Psoas muscle (tissue), 8 donors: Measurements from ENCODE around the gene COMTD1. TPM values are rescaled to one million over a fixed set of nuclear protein-coding genes. Genes with fewer than 3 reads are reported as not detected.
"Not testable (repeated sequence)": the region's sequence is repeated elsewhere in the genome, so short reads cannot be mapped to it uniquely, and the experiment has no call there.

Experiments
- ATAC-seq, 4 donors: fragments of 200-7000 bp; cut with Tn5 transposase; one replicate each; pipeline ENCODE4 v1.9.1; 2020; ENCODE audit warnings: moderate library complexity in 3 of 4, mild to moderate bottlenecking in 2 of 4
- DNase-seq, 2 donors: peaks; one replicate each; pipeline ENCODE4 v3.0.0-alpha.2; 2020
- H3K27ac ChIP-seq: fragments of 200-600 bp; one replicate; pipeline ENCODE4 v1.8.0; 2022
- H3K27me3 ChIP-seq, 3 donors: fragments of 200-600 bp in 1 of 3; one replicate each; pipeline versions ENCODE4 v1.6.1 to v1.8.0; 2013 to 2022; ENCODE audit warnings: low read length in 2 of 3, mild to moderate bottlenecking in 2 of 3, moderate library complexity in 1 of 3; ENCODE audit not compliant: insufficient read depth in 3 of 3
- H3K36me3 ChIP-seq, 2 donors: fragments of 200-600 bp in 1 of 2; one replicate each; pipeline versions ENCODE4 v1.6.1 to v1.8.0; 2013 to 2022; ENCODE audit warnings: low read depth in 1 of 2, mild to moderate bottlenecking in 1 of 2, moderate library complexity in 1 of 2; ENCODE audit not compliant: insufficient read depth in 1 of 2
- H3K4me1 ChIP-seq: fragments of 200-600 bp; one replicate; pipeline ENCODE4 v1.8.0; 2022
- H3K4me3 ChIP-seq: fragments of 200-600 bp; one replicate; pipeline ENCODE4 v1.8.0; 2022; ENCODE audit warnings: mild to moderate bottlenecking
- H3K9me3 ChIP-seq: fragments of 200-600 bp; one replicate; pipeline ENCODE4 v1.8.0; 2022
- WGBS, 3 donors: extraction: QIAGEN DNeasy Blood & Tissue Kit; methylation state at CpG; one replicate each; pipeline versions ENCODE4 v1.1.6 to v1.1.7; 2013; 5-methylcytosine and 5-hydroxymethylcytosine counted together
- intact Hi-C, 2 donors: fragments of 100-400 bp; cut with DNase I; formaldehyde crosslinking; loops; one replicate each; pipeline versions ENCODE4 v1.11.0 to v1.14.2; 2022
- polyA plus RNA-seq, 3 donors: library from polyadenylated mRNA; stranded (reverse); fragments of 200-250 nt; gene quantifications; one replicate each; pipeline ENCODE4 v1.2.3, GENCODE V29; 2013
- total RNA-seq, 4 donors: library from RNA; stranded (reverse); fragmentation: NEBNext Ultra II Directional in 2 of 4; extraction: Animal tissue kit (Norgen Biotek cat#: 25700) in 2 of 4; gene quantifications; one replicate each; pipeline versions ENCODE4 v1.2.1 to v1.2.4, GENCODE V29; 2021 to 2023
- TF ChIP-seq, protein P1 (sequence below): fragments of 200-600 bp; IDR thresholded peaks from one replicate; pipeline ENCODE4 v1.8.0; 2022; ENCODE audit warnings: antibody characterized with exemption
- donor health status: healthy with polysubstance abuse.
- donor health status: DM: no; HTN: no; CAD: no; lungs with moderate emphysema.
- donor health status: Bipolar disorder and iron deficiency.
- donor health status: healthy.
- donor health status: DM: yes; HTN: yes; CAD: no.
- donor health status: DM: no; HTN: no; CAD: no.
- donor health status: DM: no; HTN: no; CAD: no.
- donor health status: DM: yes; HTN: yes; CAD: no.

Gene COMTD1
- total and polyA plus RNA-seq, 7 donors, result 5.8 to 54.7 (median 24.0) TPM

DNA sequence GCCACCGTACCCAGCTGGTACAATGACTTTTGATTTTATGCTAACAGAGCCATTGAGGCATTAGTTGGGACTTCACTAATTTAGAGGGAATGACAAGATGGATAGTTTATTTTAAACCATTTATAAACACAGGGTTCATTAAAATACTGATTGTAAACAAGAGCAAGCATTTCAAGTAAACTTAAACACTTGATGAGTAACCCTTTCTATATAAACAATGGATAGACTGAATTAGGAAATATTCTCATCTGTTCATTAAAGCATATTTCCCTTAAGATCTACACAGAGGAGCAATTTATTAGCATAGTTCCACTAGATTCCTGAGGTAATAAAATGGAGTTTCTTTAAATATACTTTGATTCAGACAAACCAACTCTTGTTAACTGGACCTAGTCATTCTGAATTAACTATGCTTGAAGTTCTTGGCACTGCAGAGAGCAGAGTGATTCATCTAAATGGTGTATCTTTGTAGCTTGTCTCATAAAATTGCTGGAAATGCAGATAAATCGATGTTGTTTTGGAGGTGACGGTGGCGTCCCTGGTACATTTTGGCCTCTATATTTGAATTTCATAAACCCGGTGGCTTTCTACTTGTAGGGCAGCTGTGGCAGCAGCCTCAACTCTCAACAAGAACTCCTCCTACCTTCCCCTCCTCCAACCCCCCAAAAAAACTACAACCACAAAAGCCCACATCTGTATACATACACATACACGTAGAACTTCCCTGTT, 40.6 kb downstream of the COMTD1 start:
- ATAC-seq (no peak), DNase-seq (no peak)
- H3K27me3 ChIP-seq, result no peaks in the 10 kb centered on the region
- no peaks in the 10 kb centered on the region for H3K9me3 ChIP-seq
- TF ChIP-seq, protein P1, sequence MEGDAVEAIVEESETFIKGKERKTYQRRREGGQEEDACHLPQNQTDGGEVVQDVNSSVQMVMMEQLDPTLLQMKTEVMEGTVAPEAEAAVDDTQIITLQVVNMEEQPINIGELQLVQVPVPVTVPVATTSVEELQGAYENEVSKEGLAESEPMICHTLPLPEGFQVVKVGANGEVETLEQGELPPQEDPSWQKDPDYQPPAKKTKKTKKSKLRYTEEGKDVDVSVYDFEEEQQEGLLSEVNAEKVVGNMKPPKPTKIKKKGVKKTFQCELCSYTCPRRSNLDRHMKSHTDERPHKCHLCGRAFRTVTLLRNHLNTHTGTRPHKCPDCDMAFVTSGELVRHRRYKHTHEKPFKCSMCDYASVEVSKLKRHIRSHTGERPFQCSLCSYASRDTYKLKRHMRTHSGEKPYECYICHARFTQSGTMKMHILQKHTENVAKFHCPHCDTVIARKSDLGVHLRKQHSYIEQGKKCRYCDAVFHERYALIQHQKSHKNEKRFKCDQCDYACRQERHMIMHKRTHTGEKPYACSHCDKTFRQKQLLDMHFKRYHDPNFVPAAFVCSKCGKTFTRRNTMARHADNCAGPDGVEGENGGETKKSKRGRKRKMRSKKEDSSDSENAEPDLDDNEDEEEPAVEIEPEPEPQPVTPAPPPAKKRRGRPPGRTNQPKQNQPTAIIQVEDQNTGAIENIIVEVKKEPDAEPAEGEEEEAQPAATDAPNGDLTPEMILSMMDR, result no peak
- no peaks in the 10 kb centered on the region for H3K36me3 ChIP-seq
- intact Hi-C loops, result no loop called here
- no peak overlapping the region for H3K4me3 ChIP-seq
- H3K27ac ChIP-seq, result no peak overlapping the region
- peaks cover 3% of the 10 kb centered on the region for H3K4me1 ChIP-seq
- WGBS, 3 donors, result 80 to 89% (median 83%) methylated on average over 6 of the region's 6 CpGs

DNA sequence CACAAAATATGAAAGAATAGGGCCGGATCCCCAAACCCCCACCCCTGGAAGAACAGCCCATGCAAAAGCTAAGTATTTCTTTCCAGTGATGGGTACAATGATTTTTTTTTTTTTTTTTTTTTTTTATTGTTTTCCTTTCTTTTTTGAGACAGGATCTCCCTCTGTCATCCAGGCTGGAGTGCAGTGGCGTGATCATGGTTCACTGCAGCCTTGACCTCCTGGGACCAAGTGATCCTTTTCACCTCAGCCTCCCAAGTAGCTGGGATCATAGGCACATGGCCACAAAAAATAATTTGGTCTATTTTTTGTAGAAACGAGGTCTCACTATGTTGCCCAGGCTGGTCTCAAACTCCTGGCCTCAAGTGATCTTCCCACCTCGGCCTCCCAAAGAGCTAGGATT, 41.1 kb downstream of the COMTD1 start:
- H3K4me1 ChIP-seq, DNase-seq, intact Hi-C loops, H3K27ac ChIP-seq, H3K4me3 ChIP-seq, H3K36me3 ChIP-seq, H3K27me3 ChIP-seq, ATAC-seq, H3K9me3 ChIP-seq: not testable (repeated sequence)
- WGBS, 3 donors, result 95 to 98% (median 95%) methylated on average over 4 of the region's 4 CpGs

- intact Hi-C loops, result no loop called here
- H3K27me3 ChIP-seq, result no peaks in the 10 kb centered on the region
- H3K27ac ChIP-seq, result peak overlapping the region; percentile 59
- ATAC-seq, result peak; percentile 46 to 75 (median 74)
- no peak overlapping the region for H3K4me3 ChIP-seq
- peak; percentile 60 to 64 for DNase-seq
- H3K9me3 ChIP-seq, result no peaks in the 10 kb centered on the region
- WGBS, 3 donors, result 71 to 81% (median 71%) methylated on average over 10 of the region's 10 CpGs
- TF ChIP-seq, protein P1, result no peak
- H3K36me3 ChIP-seq, result no peaks in the 10 kb centered on the region
- H3K4me1 ChIP-seq, result peaks cover 3% of the 10 kb centered on the region
These were observed 43.8 kb downstream of the COMTD1 start for GRCh38 chr10:75191821-75192568.

DNA sequence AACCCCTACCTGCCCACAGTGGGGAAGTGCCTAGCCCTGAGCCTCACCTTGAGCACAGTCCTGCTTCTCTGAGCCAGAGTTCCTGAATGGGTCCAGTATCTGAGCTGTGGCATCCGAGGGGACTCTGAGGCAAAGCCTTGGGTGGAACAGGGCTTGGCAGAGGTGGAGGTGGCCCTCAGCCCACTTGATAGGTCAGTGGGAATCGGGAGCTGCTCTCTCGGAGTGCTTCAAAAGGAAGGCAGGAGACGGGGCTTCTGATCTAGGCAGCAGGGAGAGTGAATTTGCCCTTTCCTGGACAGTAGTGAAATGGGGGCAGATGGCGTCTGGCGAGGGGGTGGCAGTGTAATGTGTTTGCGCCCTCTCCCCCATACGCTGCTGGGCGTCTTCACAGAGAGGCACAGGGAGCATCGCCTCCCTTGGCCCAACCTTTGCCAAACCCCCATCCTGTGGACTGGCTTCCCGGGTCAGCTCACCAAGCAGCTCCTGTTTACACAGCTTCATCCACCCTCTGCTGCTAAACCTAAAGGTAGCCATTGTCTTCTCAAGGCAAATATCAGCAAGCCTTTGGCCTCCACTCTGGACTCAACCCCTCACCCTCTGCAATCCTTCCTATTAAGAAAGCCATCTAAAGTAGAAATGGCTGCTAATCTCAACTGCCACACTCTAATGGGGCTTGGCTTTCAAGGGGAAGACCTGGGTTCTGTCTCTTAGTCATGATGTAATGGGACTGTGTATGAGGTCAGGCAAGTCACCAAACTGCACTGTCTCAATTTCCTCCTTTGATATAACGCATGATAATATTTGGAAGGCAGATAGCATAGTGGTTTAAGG, 46.3 kb downstream of the COMTD1 start:
- no peak for DNase-seq
- no peak for ATAC-seq
- Histone ChIP-seq H3K9me3 (no peaks in the 10 kb centered on the region), H3K27ac (no peak overlapping the region), H3K27me3 (no peaks in the 10 kb centered on the region), H3K4me1 (no peaks in the 10 kb centered on the region), H3K36me3 (no peaks in the 10 kb centered on the region), H3K4me3 (no peak overlapping the region)
- TF ChIP-seq, protein P1, result no peak
- intact Hi-C loops, result loop anchor here in 1 of 2 donors (5.0 kb wide), 1 partner anchor 43 kb away; no protein-coding TSS in a partner anchor
- 91 to 94% (median 93%) methylated on average over 10 to 12 of the region's 12 CpGs for WGBS, 3 donors

- H3K27me3 ChIP-seq, ATAC-seq, H3K36me3 ChIP-seq, H3K4me1 ChIP-seq, H3K9me3 ChIP-seq, H3K4me3 ChIP-seq, DNase-seq: not testable (repeated sequence)
- WGBS, 3 donors, result 80 to 91% (median 81%) methylated on average over 9 of the region's 9 CpGs
- intact Hi-C loops, result loop anchor here (1.0 to 5.0 kb wide), 2 partner anchors 44 to 46 kb away; no protein-coding TSS in a partner anchor
- H3K27ac ChIP-seq, result peak overlapping the region; percentile 39
These were observed 47.2 kb downstream of the COMTD1 start for GRCh38 chr10:75188522-75188921.
